ENCODE data around the gene SLC38A7. TPM values are rescaled to one million over a fixed set of nuclear protein-coding genes. Genes with fewer than 3 reads are reported as not detected.

SLC38A7 gene
- total and polyA plus RNA-seq, 2 donors (not counting 3 experiments of a cell fraction or from before 2014, with no cell fraction given) = 33.2 to 44.4 TPM

GRCh38 chr16:58679763-58680162 is 4.8 kb downstream of the SLC38A7 start:
- no peak overlapping the region for H3K9ac ChIP-seq (replicated peaks; ENCODE audit: extremely low read depth, insufficient read depth, low read length)
- peaks cover 10% of the 10 kb centered on the region for H3K4me1 ChIP-seq (ENCODE audit: control insufficient read depth, extremely low read depth, insufficient read depth, low read length)
- DNase-seq (ENCODE audit: low read depth, low spot score) (no peak), FAIRE-seq (no peak)
- H3K4me2 ChIP-seq (ENCODE audit: insufficient read depth, low read length) = no peak overlapping the region
- H3K36me3 ChIP-seq (ENCODE audit: control insufficient read depth in 2 of 2, extremely low read depth in 1 of 2, insufficient read depth in 2 of 2, low read length in 2 of 2) = peaks cover 4 to 29% of the 10 kb centered on the region in 2 experiments
- H3K79me2 ChIP-seq (ENCODE audit: control insufficient read depth, insufficient read depth, low read length) = peaks cover 13% of the 10 kb centered on the region
- H2AFZ ChIP-seq (ENCODE audit: low read depth, low read length) = no peak overlapping the region
- TF ChIP-seq EZH2 (IDR thresholded peaks at IDR 0.05; ENCODE audit: borderline replicate concordance, low read depth, low read length, severe bottlenecking) = no peak
- no peak for TF ChIP-seq CTCF (IDR thresholded peaks at IDR 0.05; ENCODE audit: extremely low read depth in 1 of 2, insufficient read depth in 1 of 2, low read depth in 1 of 2, low read length in 2 of 2)
- no peak for TF ChIP-seq POLR2A (IDR thresholded peaks at IDR 0.05; ENCODE audit: low read depth, low read length)
- no peak for TF ChIP-seq MAX (IDR thresholded peaks at IDR 0.05; ENCODE audit: insufficient read depth, insufficient read length)
- no peak for TF ChIP-seq MYC (IDR thresholded peaks at IDR 0.05; ENCODE audit: low read depth, low read length)
- no peak for TF ChIP-seq FOS (IDR thresholded peaks at IDR 0.05; ENCODE audit: borderline replicate concordance, insufficient read depth, low read length)
- no peak for TF ChIP-seq GATA2 (IDR thresholded peaks at IDR 0.05; ENCODE audit: insufficient read depth, insufficient read length, low read depth, low read length)
- TF ChIP-seq JUN (IDR thresholded peaks at IDR 0.05; ENCODE audit: borderline replicate concordance, insufficient read depth, insufficient read length, low read depth) = no peak
- TF ChIP-seq POLR2AphosphoS5 (IDR thresholded peaks at IDR 0.05; ENCODE audit: insufficient read depth, low read depth, low read length) = no peak
- no peak overlapping the region for H3K4me3 ChIP-seq (replicated peaks in 1 of 3; ENCODE audit: insufficient read depth in 1 of 3, low read depth in 1 of 3, low read length in 3 of 3)
- no TSS peak for BruUV-seq (replicated peaks)
- CTCF ChIA-PET = interaction anchor here (1.1 to 5.3 kb wide), 2 partner anchors 19 to 76 kb away, joined by 3 to 66 read pairs; no protein-coding TSS in a partner anchor
- no peaks in the 10 kb centered on the region for H3K27me3 ChIP-seq (ENCODE audit: control insufficient read depth in 2 of 2, insufficient read depth in 2 of 2, low read length in 2 of 2)
- POLR2A ChIA-PET = no interaction called here
- dilution Hi-C loops (cut with MboI; ENCODE audit: extremely low pct_ligation_motif_present, low sequenced_read_pairs) (no loop called here), intact Hi-C loops (cut with micrococcal nuclease) (no loop called here)
- no peaks in the 10 kb centered on the region for H3K9me1 ChIP-seq (replicated peaks; ENCODE audit: control insufficient read depth, extremely low read depth, insufficient read depth, low read length)
- H3K9me3 ChIP-seq (replicated peaks; ENCODE audit: control insufficient read depth, insufficient read depth, low read length) = no peaks in the 10 kb centered on the region
- no peaks in the 10 kb centered on the region for H4K20me1 ChIP-seq (replicated peaks; ENCODE audit: control insufficient read depth, extremely low read depth, insufficient read depth, low read length)
- H3K27ac ChIP-seq (ENCODE audit: insufficient read depth, low read depth, low read length) = no peak overlapping the region

Data from endothelial cell of umbilical vein (primary cell).